GM12891 (cell line): ENCODE measurements around the gene RADIL.

ENCODE experiments used
- DNase-seq: peaks from one replicate; pipeline ENCODE4 v3.0.0; 2011; ENCODE audit warnings: low spot score; ENCODE audit not compliant: insufficient read length
- FAIRE-seq: peaks from 2 replicates; lab custom pipeline; 2011; peaks lifted over from hg19 to GRCh38; lab: Jason Lieb, UNC
- PAX5 ChIP-seq: IDR thresholded peaks from 2 replicates; pipeline ENCODE4 v1.6.1; 2011; ENCODE audit warnings: low read length, moderate library complexity, mild to moderate bottlenecking; ENCODE audit not compliant: insufficient read depth, severe bottlenecking
- POLR2A ChIP-seq: IDR thresholded peaks from 2 replicates; pipeline ENCODE4 v1.6.1; 2011; ENCODE audit warnings: low read depth, low read length, control low read depth
- POLR2AphosphoS5 ChIP-seq: IDR thresholded peaks from 2 replicates; pipeline ENCODE4 v1.6.1; 2011; ENCODE audit warnings: low read depth, low read length, control low read depth
- POU2F2 ChIP-seq: IDR thresholded peaks from 2 replicates; pipeline ENCODE4 v1.6.1; 2011; ENCODE audit warnings: low read depth, mild to moderate bottlenecking, control low read depth, low read length, moderate library complexity
- SPI1 ChIP-seq: IDR thresholded peaks from 2 replicates; pipeline ENCODE4 v1.6.1; 2011; ENCODE audit warnings: low read depth, low read length, control low read depth
- TAF1 ChIP-seq: IDR thresholded peaks from 2 replicates; pipeline ENCODE4 v1.6.1; 2011; ENCODE audit warnings: low read depth, low read length, control low read depth

Gene RADIL

GRCh38 chr7:4884164-4884563, 648 bp upstream of the RADIL start:
- no peak for TF ChIP-seq POLR2AphosphoS5
- no peak for DNase-seq

GRCh38 chr7:4883033-4883371, 514 bp downstream of the RADIL start:
- DNase-seq (no peak), FAIRE-seq (no peak)
- no peak for TF ChIP-seq SPI1
- no peak for TF ChIP-seq POLR2A
- TF ChIP-seq POLR2AphosphoS5: no peak
- no peak for TF ChIP-seq TAF1
- no peak for TF ChIP-seq POU2F2
- TF ChIP-seq PAX5: no peak

More at GRCh38 chr7:4884164-4884563, 648 bp upstream of the RADIL start:
- no peak for FAIRE-seq

GRCh38 chr7:4882169-4883032, 1.1 kb downstream of the RADIL start:
- DNase-seq (no peak), FAIRE-seq (no peak)
- no peak for TF ChIP-seq SPI1
- no peak for TF ChIP-seq POLR2A
- no peak for TF ChIP-seq POLR2AphosphoS5
- no peak for TF ChIP-seq POU2F2
- no peak for TF ChIP-seq PAX5
- no peak for TF ChIP-seq TAF1

GRCh38 chr7:4880218-4880617, 3.3 kb downstream of the RADIL start:
- no peak for FAIRE-seq
- DNase-seq: no peak
- TF ChIP-seq POU2F2: no peak
- no peak for TF ChIP-seq TAF1
- TF ChIP-seq PAX5: no peak
- TF ChIP-seq POLR2AphosphoS5: no peak
- no peak for TF ChIP-seq SPI1
- no peak for TF ChIP-seq POLR2A

GRCh38 chr7:4879396-4880081, 4.0 kb downstream of the RADIL start:
- FAIRE-seq: no peak
- TF ChIP-seq PAX5 (no peak), SPI1 (no peak), POU2F2 (no peak), POLR2AphosphoS5 (no peak), TAF1 (no peak), POLR2A (no peak)
- no peak for DNase-seq

- DNase-seq (no peak), FAIRE-seq (no peak)
- TF ChIP-seq POU2F2 (no peak), SPI1 (no peak), PAX5 (no peak), TAF1 (no peak), POLR2AphosphoS5 (no peak), POLR2A (no peak)
Observed at GRCh38 chr7:4878336-4879335, 4.9 kb downstream of the RADIL start.

GRCh38 chr7:4876586-4876985, 6.9 kb downstream of the RADIL start:
- DNase-seq: no peak
- TF ChIP-seq POLR2AphosphoS5: no peak
- no peak for TF ChIP-seq TAF1
- no peak for TF ChIP-seq POU2F2
- no peak for TF ChIP-seq SPI1
- no peak for TF ChIP-seq PAX5
- TF ChIP-seq POLR2A: no peak
- FAIRE-seq: no peak

- DNase-seq: no peak
- no peak for FAIRE-seq
- TF ChIP-seq POLR2AphosphoS5: no peak
- TF ChIP-seq PAX5: no peak
- TF ChIP-seq TAF1: no peak
- no peak for TF ChIP-seq POU2F2
- TF ChIP-seq POLR2A: no peak
- TF ChIP-seq SPI1: no peak
Observed at GRCh38 chr7:4875391-4875790, 8.1 kb downstream of the RADIL start.
